HEK293 (cell line): ENCODE results near the gene GAB3.

Source experiments
- CTCF ChIA-PET: fragments of 350-600 bp; formaldehyde crosslinking; extraction: SDS; loops from one replicate; lab custom pipeline; 2021; ENCODE audit warnings: antibody characterized with exemption; lab: Yijun Ruan, JAX
- POLR2A ChIA-PET: fragments of 300-600 bp; formaldehyde crosslinking; extraction: SDS; loops from one replicate; lab custom pipeline; 2020; ENCODE audit warnings: antibody characterized with exemption, inconsistent platforms; lab: Yijun Ruan, JAX
- H3K27ac ChIP-seq: fragments of 200-500 bp; sonication (Bioruptor generic); 2 replicates; pipeline ENCODE4 v1.5.1; 2014; ENCODE audit warnings: low read depth, low read length, control low read depth, inconsistent platforms; ENCODE audit errors: extremely low read depth
- H3K36me3 ChIP-seq, 2 experiments: fragments of 200-500 bp in 1 of 2; sonication (Bioruptor generic) in 1 of 2; 1 replicate in 1 of 2; 2 replicates in 1 of 2; pipeline ENCODE4 v1.5.1; 2014 to 2017; ENCODE audit warnings: inconsistent platforms in 2 of 2, low read length in 2 of 2; ENCODE audit not compliant: control insufficient read depth in 2 of 2, insufficient read depth in 1 of 2
- H3K4me1 ChIP-seq: fragments of 200-500 bp; sonication (Bioruptor generic); 2 replicates; pipeline ENCODE4 v1.5.1; 2014; ENCODE audit warnings: mild to moderate bottlenecking, low read length, inconsistent platforms; ENCODE audit not compliant: control insufficient read depth, insufficient read depth
- H3K4me3 ChIP-seq: 2 replicates; pipeline ENCODE4 v1.5.1; 2011; ENCODE audit warnings: low read depth, mild to moderate bottlenecking, control low read depth, low read length, moderate library complexity
- H3K9me3 ChIP-seq: fragments of 200-500 bp; sonication (Bioruptor generic); 2 replicates; pipeline ENCODE4 v1.5.1; 2014; ENCODE audit warnings: low read depth, low read length, inconsistent platforms; ENCODE audit not compliant: control insufficient read depth, insufficient read depth
- GLI4 ChIP-seq: fragments of 450-650 bp; formaldehyde crosslinking; IDR thresholded peaks from 2 replicates; pipeline ENCODE4 v1.5.1; 2016; ENCODE audit warnings: missing biosample characterization, missing genetic modification characterization
- HOXC10 ChIP-seq: sonication (generic); formaldehyde crosslinking; IDR thresholded peaks from 2 replicates; pipeline ENCODE4 v1.8.1; 2023; ENCODE audit warnings: mild to moderate bottlenecking, missing genetic modification reagents
- KLF1 ChIP-seq: fragments of 450-650 bp; formaldehyde crosslinking; IDR thresholded peaks from 2 replicates; pipeline ENCODE4 v1.5.1; 2016; ENCODE audit warnings: missing biosample characterization, missing genetic modification characterization
- OSR2 ChIP-seq: fragments of 450-650 bp; formaldehyde crosslinking; IDR thresholded peaks from 2 replicates; pipeline ENCODE4 v1.5.1; 2016; ENCODE audit warnings: missing biosample characterization, missing genetic modification characterization
- SP3 ChIP-seq: fragments of 450-650 bp; formaldehyde crosslinking; IDR thresholded peaks from 2 replicates; pipeline ENCODE4 v1.5.1; 2016; ENCODE audit warnings: missing biosample characterization, missing genetic modification characterization
- SP7 ChIP-seq: fragments of 450-650 bp; formaldehyde crosslinking; IDR thresholded peaks from 2 replicates; pipeline ENCODE4 v1.5.1; 2016; ENCODE audit warnings: missing biosample characterization, missing genetic modification characterization
- ZBTB17 ChIP-seq: fragments of 450-650 bp; formaldehyde crosslinking; IDR thresholded peaks from 2 replicates; pipeline ENCODE4 v1.5.1; 2016; ENCODE audit warnings: missing biosample characterization, missing genetic modification characterization
- ZBTB20 ChIP-seq: fragments of 450-650 bp; formaldehyde crosslinking; IDR thresholded peaks from 2 replicates; pipeline ENCODE4 v1.5.1; 2016; ENCODE audit warnings: missing biosample characterization, missing genetic modification characterization
- ZBTB26 ChIP-seq: fragments of 450-650 bp; formaldehyde crosslinking; optimal IDR thresholded peaks from 2 replicates; pipeline ENCODE3; 2016; ENCODE audit warnings: missing biosample characterization, mild to moderate bottlenecking, missing genetic modification characterization
- ZBTB8A ChIP-seq: fragments of 450-650 bp; formaldehyde crosslinking; IDR thresholded peaks from 2 replicates; pipeline ENCODE4 v1.5.1; 2016; ENCODE audit warnings: missing biosample characterization, missing genetic modification characterization
- ZIC2 ChIP-seq: fragments of 450-650 bp; formaldehyde crosslinking; IDR thresholded peaks from 2 replicates; pipeline ENCODE4 v1.5.1; 2016; ENCODE audit warnings: missing biosample characterization, missing genetic modification characterization
- ZNF112 ChIP-seq: fragments of 450-650 bp; formaldehyde crosslinking; IDR thresholded peaks from 2 replicates; pipeline ENCODE4 v1.5.0; 2017; ENCODE audit warnings: missing biosample characterization, missing genetic modification characterization
- ZNF132 ChIP-seq: fragments of 450-650 bp; formaldehyde crosslinking; IDR thresholded peaks from 2 replicates; pipeline ENCODE4 v1.5.1; 2017; ENCODE audit warnings: missing biosample characterization, missing genetic modification characterization, borderline replicate concordance
- ZNF140 ChIP-seq: fragments of 450-650 bp; formaldehyde crosslinking; IDR thresholded peaks from 2 replicates; pipeline ENCODE4 v1.5.1; 2016; ENCODE audit warnings: missing biosample characterization, missing genetic modification characterization
- ZNF175 ChIP-seq: fragments of 450-650 bp; formaldehyde crosslinking; IDR thresholded peaks from 2 replicates; pipeline ENCODE4 v1.5.1; 2016; ENCODE audit warnings: missing biosample characterization, missing genetic modification characterization
- ZNF184 ChIP-seq: fragments of 450-650 bp; IDR thresholded peaks from 2 replicates; pipeline ENCODE4 v1.5.1; 2018; ENCODE audit warnings: missing biosample characterization, mild to moderate bottlenecking, missing genetic modification characterization
- ZNF223 ChIP-seq: fragments of 450-650 bp; formaldehyde crosslinking; IDR thresholded peaks from 2 replicates; pipeline ENCODE4 v1.5.1; 2016; ENCODE audit warnings: missing biosample characterization, missing genetic modification characterization
- ZNF266 ChIP-seq: fragments of 450-650 bp; formaldehyde crosslinking; IDR thresholded peaks from 2 replicates; pipeline ENCODE4 v1.5.1; 2016; ENCODE audit warnings: missing biosample characterization, missing genetic modification characterization, low read depth
- ZNF341 ChIP-seq: fragments of 450-650 bp; formaldehyde crosslinking; IDR thresholded peaks from 2 replicates; pipeline ENCODE4; 2016; ENCODE audit warnings: low read depth, missing biosample characterization, missing genetic modification characterization
- ZNF37A ChIP-seq: fragments of 450-650 bp; IDR thresholded peaks from 2 replicates; pipeline ENCODE4 v1.5.1; 2018; ENCODE audit warnings: missing biosample characterization, missing genetic modification characterization
- ZNF423 ChIP-seq: fragments of 450-650 bp; formaldehyde crosslinking; IDR thresholded peaks from 2 replicates; pipeline ENCODE4 v1.5.1; 2016; ENCODE audit warnings: missing biosample characterization, missing genetic modification characterization
- ZNF433 ChIP-seq: fragments of 450-650 bp; formaldehyde crosslinking; IDR thresholded peaks from 2 replicates; pipeline ENCODE4 v1.5.1; 2016; ENCODE audit warnings: missing biosample characterization, missing genetic modification characterization, low read depth
- ZNF510 ChIP-seq: fragments of 450-650 bp; formaldehyde crosslinking; IDR thresholded peaks from 2 replicates; pipeline ENCODE4 v1.5.1; 2018; ENCODE audit warnings: mild to moderate bottlenecking, missing genetic modification characterization, missing biosample characterization; ENCODE audit not compliant: insufficient replicate concordance
- ZNF530 ChIP-seq: fragments of 450-650 bp; formaldehyde crosslinking; IDR thresholded peaks from 2 replicates; pipeline ENCODE4 v1.5.1; 2016; ENCODE audit warnings: low read depth, missing biosample characterization, missing genetic modification characterization
- ZNF571 ChIP-seq: fragments of 450-650 bp; formaldehyde crosslinking; IDR thresholded peaks from 2 replicates; pipeline ENCODE4 v1.5.0; 2017; ENCODE audit warnings: missing biosample characterization, missing genetic modification characterization
- ZNF596 ChIP-seq: fragments of 450-650 bp; IDR thresholded peaks from 2 replicates; pipeline ENCODE4 v1.5.0; 2018; ENCODE audit warnings: missing biosample characterization, mild to moderate bottlenecking, missing genetic modification characterization, moderate library complexity
- ZNF600 ChIP-seq: fragments of 450-650 bp; formaldehyde crosslinking; IDR thresholded peaks from 2 replicates; pipeline ENCODE4 v1.5.1; 2016; ENCODE audit warnings: missing biosample characterization, missing genetic modification characterization
- ZNF610 ChIP-seq: fragments of 450-650 bp; formaldehyde crosslinking; IDR thresholded peaks from 2 replicates; pipeline ENCODE4 v1.5.1; 2016; ENCODE audit warnings: missing biosample characterization, missing genetic modification characterization, borderline replicate concordance
- ZNF626 ChIP-seq: fragments of 450-650 bp; sonication (Bioruptor Pico); formaldehyde crosslinking; IDR thresholded peaks from 2 replicates; pipeline ENCODE4 v1.5.1; 2018; ENCODE audit warnings: missing biosample characterization, missing genetic modification characterization, inconsistent platforms
- ZNF639 ChIP-seq: fragments of 450-650 bp; formaldehyde crosslinking; IDR thresholded peaks from 2 replicates; pipeline ENCODE4 v1.5.1; 2016; ENCODE audit warnings: missing biosample characterization, missing genetic modification characterization
- ZNF658 ChIP-seq: fragments of 450-650 bp; formaldehyde crosslinking; IDR thresholded peaks from 2 replicates; pipeline ENCODE4; 2016; ENCODE audit warnings: missing biosample characterization, missing genetic modification characterization
- ZNF701 ChIP-seq: fragments of 450-650 bp; formaldehyde crosslinking; IDR thresholded peaks from 2 replicates; pipeline ENCODE4 v1.5.1; 2016; ENCODE audit warnings: missing biosample characterization, missing genetic modification characterization
- ZNF777 ChIP-seq: fragments of 450-650 bp; formaldehyde crosslinking; IDR thresholded peaks from 2 replicates; pipeline ENCODE4 v1.5.1; 2017; ENCODE audit warnings: missing biosample characterization, missing genetic modification characterization, borderline replicate concordance
- ZNF830 ChIP-seq: fragments of 450-650 bp; IDR thresholded peaks from 2 replicates; pipeline ENCODE4 v1.5.0; 2018; ENCODE audit warnings: missing biosample characterization, missing genetic modification characterization, low read depth, mild to moderate bottlenecking, moderate library complexity
- ZNF837 ChIP-seq: fragments of 450-650 bp; formaldehyde crosslinking; IDR thresholded peaks from 2 replicates; pipeline ENCODE4 v1.5.1; 2016; ENCODE audit warnings: missing biosample characterization, missing genetic modification characterization
- ZSCAN23 ChIP-seq: fragments of 450-650 bp; formaldehyde crosslinking; IDR thresholded peaks from 2 replicates; pipeline ENCODE4 v1.5.1; 2016; ENCODE audit warnings: missing biosample characterization, missing genetic modification characterization
- ZSCAN5A ChIP-seq: fragments of 450-650 bp; formaldehyde crosslinking; IDR thresholded peaks from 2 replicates; pipeline ENCODE4 v1.5.1; 2016; ENCODE audit warnings: missing biosample characterization, missing genetic modification characterization

Gene GAB3

DNA sequence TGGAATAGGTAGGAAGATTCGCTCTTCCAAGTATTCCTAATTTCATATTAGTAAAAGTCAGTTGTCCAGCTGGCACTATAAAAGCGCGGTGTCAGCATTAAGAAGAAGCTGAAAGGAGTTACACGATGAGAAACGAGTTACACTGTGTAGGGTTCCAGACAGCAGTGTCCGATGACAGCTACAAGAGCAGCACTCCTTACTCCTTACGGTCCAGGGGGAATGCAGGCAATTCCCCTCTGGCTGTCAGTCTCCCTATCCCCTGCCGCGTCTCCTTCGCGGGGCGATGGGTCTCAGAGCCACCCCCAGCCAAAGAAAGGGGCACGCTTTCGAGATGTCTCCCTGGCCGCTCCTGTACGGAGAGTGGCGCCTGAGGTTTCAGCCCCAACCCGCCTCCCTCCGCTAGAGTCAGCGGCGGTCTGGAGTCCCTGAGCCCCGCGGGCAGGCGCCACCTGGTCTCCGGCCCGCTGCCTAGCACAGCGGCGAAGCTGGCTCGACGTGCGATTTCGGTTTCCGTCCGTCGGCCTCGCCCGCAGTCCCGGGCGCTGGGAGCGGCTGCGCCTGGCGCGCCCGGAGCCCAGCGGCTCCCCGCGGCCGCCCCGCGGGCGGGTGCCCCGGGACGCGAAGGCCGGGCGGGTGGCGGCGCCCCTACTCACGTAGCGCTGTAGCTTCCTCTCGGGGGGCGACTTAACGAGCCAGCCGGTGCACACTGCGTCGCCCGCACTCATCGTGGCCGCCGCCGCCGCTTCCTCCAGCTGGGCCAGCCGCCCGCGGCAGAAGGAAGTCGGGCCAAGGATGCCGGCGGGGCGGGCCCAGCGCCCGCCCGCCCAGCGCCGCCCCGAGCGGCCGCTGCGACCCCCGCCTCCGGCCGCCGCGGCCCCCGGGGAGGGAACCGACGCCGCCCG is at the start of gene GAB3:
Gene GAB3, minus strand, starts transcription at position 777 of the 902 bp plus-strand sequence. Its CDS starts 52 bp downstream, at position 725.
- CTCF ChIA-PET, result interaction anchor here (0.7 to 4.0 kb wide), 7 partner anchors 9 to 157 kb away, joined by 3 to 46 read pairs (median 9); partner anchors contain the start of gene DKC1
- no peaks in the 10 kb centered on the region for H3K9me3 ChIP-seq
- no peak within 1 kb of the TSS for H3K27ac ChIP-seq
- peak within 1 kb of the TSS; percentile 30 for H3K4me3 ChIP-seq
- POLR2A ChIA-PET, result interaction anchor here (0.6 to 4.2 kb wide), 3 partner anchors 12 to 55 kb away, joined by 3 to 22 read pairs (median 5); partner anchors contain the start of gene DKC1
- no peaks in the 10 kb centered on the region for H3K36me3 ChIP-seq
- H3K4me1 ChIP-seq, result no peaks in the 10 kb centered on the region
- no peak for TF ChIP-seq ZSCAN5A (tag by site-specific recombination)
- TF ChIP-seq HOXC10 (CRISPR knock-in tag), result no peak
- TF ChIP-seq ZBTB26 (tag by site-specific recombination), result peak; percentile 41
- TF ChIP-seq ZNF175 (tag by site-specific recombination), result no peak
- TF ChIP-seq ZNF610 (tag by site-specific recombination), result no peak
- no peak for TF ChIP-seq ZNF571 (tag by site-specific recombination)
- TF ChIP-seq KLF1 (tag by site-specific recombination), result no peak
- no peak for TF ChIP-seq ZNF626 (tag by site-specific recombination)
- TF ChIP-seq ZNF423 (tag by site-specific recombination), result no peak
- TF ChIP-seq ZNF830 (tag by site-specific recombination), result no peak
- TF ChIP-seq ZNF37A (tag by site-specific recombination), result no peak
- TF ChIP-seq ZNF132 (tag by site-specific recombination), result no peak
- peak; percentile 64 for TF ChIP-seq ZBTB8A (tag by site-specific recombination)
- TF ChIP-seq ZNF510 (tag by site-specific recombination), result no peak
- TF ChIP-seq ZNF777 (tag by site-specific recombination), result peak; percentile 61; the same call in 1 of the 2 replicates
- no peak for TF ChIP-seq GLI4
- no peak for TF ChIP-seq ZNF112 (tag by site-specific recombination)
- TF ChIP-seq ZNF341, result peak; percentile 83
- no peak for TF ChIP-seq ZSCAN23 (tag by site-specific recombination)
- no peak for TF ChIP-seq ZNF639
- peak; percentile 79 for TF ChIP-seq ZBTB17 (tag by site-specific recombination)
- TF ChIP-seq SP7, result no peak
- TF ChIP-seq ZNF837 (tag by site-specific recombination), result no peak
- TF ChIP-seq OSR2 (tag by site-specific recombination), result no peak
- 0 out of 2 replicates have a peak, but pooled peaks have one; percentile 10 for TF ChIP-seq ZIC2
- TF ChIP-seq ZNF184 (tag by site-specific recombination), result no peak
- TF ChIP-seq ZNF530 (tag by site-specific recombination), result no peak
- TF ChIP-seq ZNF701 (tag by site-specific recombination), result no peak
- no peak for TF ChIP-seq ZNF223
- peak; percentile 34; the same call in 1 of the 2 replicates for TF ChIP-seq ZBTB20 (tag by site-specific recombination)
- TF ChIP-seq ZNF596, result no peak
- no peak for TF ChIP-seq SP3 (tag by site-specific recombination)
- TF ChIP-seq ZNF600 (tag by site-specific recombination), result peak; percentile 51
- no peak for TF ChIP-seq ZNF658
- TF ChIP-seq ZNF433 (tag by site-specific recombination), result no peak
- TF ChIP-seq ZNF140 (tag by site-specific recombination), result no peak
- no peak for TF ChIP-seq ZNF266
